IPS-18a (cell line): Measurements from ENCODE around the gene HSPB7.

Experiments
- H3K27ac ChIP-seq: one replicate; pipeline ENCODE4 v1.5.1; 2013; ENCODE audit warnings: low read length
- H3K27me3 ChIP-seq: one replicate; pipeline ENCODE4 v1.6.1; 2013; ENCODE audit warnings: mild to moderate bottlenecking, low read length; ENCODE audit not compliant: control insufficient read depth, insufficient read depth
- H3K36me3 ChIP-seq: one replicate; pipeline ENCODE4 v1.6.1; 2013; ENCODE audit warnings: low read depth, low read length; ENCODE audit not compliant: control insufficient read depth
- H3K4me1 ChIP-seq: one replicate; pipeline ENCODE4 v1.6.1; 2013; ENCODE audit warnings: low read depth, low read length; ENCODE audit not compliant: control insufficient read depth
- H3K4me3 ChIP-seq: one replicate; pipeline ENCODE4 v1.5.1; 2013; ENCODE audit warnings: low read length
- H3K9ac ChIP-seq: one replicate; pipeline ENCODE4 v1.6.1; 2013; ENCODE audit warnings: mild to moderate bottlenecking, low read length, moderate library complexity
- H3K9me3 ChIP-seq: one replicate; pipeline ENCODE4 v1.6.1; 2013; ENCODE audit warnings: low read depth, low read length; ENCODE audit not compliant: control insufficient read depth

Gene HSPB7

DNA sequence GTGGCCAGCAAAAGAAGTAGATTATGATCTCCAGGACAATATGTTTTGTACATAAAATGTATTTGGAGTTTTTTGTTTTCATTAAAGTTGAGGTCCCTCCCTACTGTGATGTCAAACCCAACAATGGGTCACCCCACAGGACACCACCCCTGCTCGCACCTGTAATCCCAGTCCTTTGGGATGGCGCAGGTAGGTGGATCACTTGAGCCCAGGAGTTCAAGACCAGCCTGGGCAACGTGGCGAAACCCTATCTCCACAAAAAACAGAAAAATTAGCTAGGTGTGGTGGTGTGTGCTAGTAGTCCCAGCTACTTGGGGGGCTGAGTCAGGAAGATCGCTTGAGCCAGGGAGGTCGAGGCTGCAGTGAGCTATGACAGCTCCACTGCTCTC is 50.9 kb downstream of the HSPB7 start:
- Histone ChIP-seq H3K9ac (no peak overlapping the region), H3K27me3 (peaks cover 5% of the 10 kb centered on the region), H3K4me3 (no peak overlapping the region), H3K9me3 (no peaks in the 10 kb centered on the region), H3K36me3 (no peaks in the 10 kb centered on the region), H3K27ac (no peak overlapping the region), H3K4me1 (no peaks in the 10 kb centered on the region)

DNA sequence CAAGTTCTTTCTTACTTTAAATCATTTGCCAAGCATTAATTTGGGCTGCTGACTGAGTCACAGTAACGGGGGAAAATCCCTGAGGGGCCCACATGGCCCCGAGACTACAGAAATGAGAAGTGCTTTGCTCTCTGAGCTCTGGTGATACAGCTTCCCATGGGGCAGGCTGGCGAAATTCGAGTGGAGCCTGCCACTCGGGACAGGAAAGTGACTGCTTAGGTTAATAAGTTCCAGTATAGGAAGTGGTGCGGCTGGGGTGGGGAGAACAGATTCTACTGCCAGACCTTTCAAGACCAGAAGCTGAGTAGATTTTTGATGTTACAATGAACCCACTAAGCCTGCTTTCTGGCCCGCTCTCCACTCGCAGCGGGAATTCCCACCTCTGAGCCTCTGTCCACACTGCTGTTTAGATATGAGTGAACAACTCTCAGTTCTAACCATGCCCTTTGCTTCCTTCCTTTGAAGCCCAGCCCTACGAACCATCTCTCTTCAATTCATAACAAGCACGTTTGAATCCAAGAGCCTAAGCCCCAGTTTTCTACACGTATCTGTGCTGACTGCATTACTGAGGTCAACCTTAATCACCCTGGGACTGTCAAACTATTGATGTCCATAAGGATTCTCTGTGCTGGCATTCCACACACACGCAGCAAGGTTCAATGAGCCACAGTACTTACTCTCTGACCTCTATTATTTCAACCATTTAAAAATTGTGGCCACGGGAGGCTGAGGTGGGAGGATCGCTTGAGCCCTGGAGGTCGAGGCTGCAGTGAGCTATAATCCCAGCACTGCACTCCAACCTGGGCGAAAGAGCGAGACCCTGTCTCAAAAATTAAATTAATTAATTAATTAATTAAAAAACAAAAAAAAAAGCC is 51.5 kb downstream of the HSPB7 start:
- Histone ChIP-seq H3K36me3 (no peaks in the 10 kb centered on the region), H3K9ac (no peak overlapping the region), H3K27ac (no peak overlapping the region), H3K4me3 (no peak overlapping the region), H3K9me3 (no peaks in the 10 kb centered on the region), H3K27me3 (peaks cover 6% of the 10 kb centered on the region), H3K4me1 (peaks cover 5% of the 10 kb centered on the region)

DNA sequence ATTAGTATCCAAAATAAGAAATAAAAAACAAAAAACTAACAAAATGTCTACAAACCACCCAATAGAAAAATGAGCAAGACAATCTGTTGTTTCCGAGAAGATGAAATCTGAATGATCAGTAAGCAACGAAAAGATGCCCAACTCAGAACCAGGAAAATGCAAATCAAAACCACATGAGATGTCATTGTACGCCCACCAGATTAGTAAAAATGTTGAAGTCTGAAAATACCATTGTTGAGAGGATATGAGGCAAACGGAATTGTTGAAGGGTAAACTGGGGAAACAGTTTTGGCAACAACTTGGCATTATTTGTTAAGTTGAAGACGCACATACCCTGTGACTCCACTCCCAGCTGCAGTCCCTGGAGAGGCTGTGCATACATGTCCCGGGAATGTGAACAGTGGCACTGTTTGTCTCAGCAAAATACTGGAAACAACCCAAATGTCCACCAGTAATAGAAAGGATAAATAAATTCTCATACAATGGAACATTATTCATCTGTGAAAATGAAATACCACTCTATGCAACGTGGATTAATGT is 52.5 kb downstream of the HSPB7 start:
- Histone ChIP-seq H3K9me3 (no peaks in the 10 kb centered on the region), H3K27ac (no peak overlapping the region), H3K4me1 (peaks cover 8% of the 10 kb centered on the region), H3K9ac (no peak overlapping the region), H3K36me3 (no peaks in the 10 kb centered on the region), H3K4me3 (no peak overlapping the region), H3K27me3 (peaks cover 16% of the 10 kb centered on the region)
